ENCODE results near the gene TRIM72. TPM values are rescaled to one million over a fixed set of nuclear protein-coding genes. Genes with fewer than 3 reads are reported as not detected.
A peak's percentile ranks its signal among the peaks of the same experiment; 100 is the strongest.

Gene TRIM72
- total and polyA plus RNA-seq, 9 of the 15 experiments (the other 6 are each of a cell fraction or from before 2014, with no cell fraction given): under 0.01 TPM; not detected in 8

- no peak for TF ChIP-seq PREB (CRISPR knock-in tag; IDR thresholded peaks at IDR 0.05)
- TF ChIP-seq ATF7 (IDR thresholded peaks at IDR 0.05): no peak
Observed at GRCh38 chr16:31221357-31222160, 7.6 kb downstream of the TRIM72 start (continued).

GRCh38 chr16:31223044-31223443 lies 9.1 kb downstream of the TRIM72 start:
- FAIRE-seq: no peak
- CTCF ChIA-PET (ENCODE audit: low intra/inter-chr PET ratio): no interaction called here
- WGBS (ENCODE audit: insufficient coverage, low coverage, missing lambda C conversion rate): 72% methylated on average over 5 of the region's 5 CpGs
- Histone ChIP-seq H3K9me1 (ENCODE audit: control insufficient read depth, insufficient read depth, low read length) (no peaks in the 10 kb centered on the region), H4K20me1 (replicated peaks; ENCODE audit: control insufficient read depth, insufficient read depth, low read length) (no peaks in the 10 kb centered on the region), H3K79me2 (ENCODE audit: control insufficient read depth, insufficient read depth, low read length) (no peaks in the 10 kb centered on the region), H3K27ac (ENCODE audit: extremely low read depth, low read depth, low read length) (no peak overlapping the region), H3K36me3 (ENCODE audit: control insufficient read depth, insufficient read depth, low read length) (no peaks in the 10 kb centered on the region), H3K27me3 (ENCODE audit: control insufficient read depth in 2 of 2, insufficient read depth in 2 of 2, low read length in 2 of 2) (no peaks in the 10 kb centered on the region), H3K4me1 (replicated peaks in 1 of 2; ENCODE audit: control insufficient read depth in 2 of 2, insufficient read depth in 2 of 2, low read length in 2 of 2) (peaks cover 3 to 29% of the 10 kb centered on the region in 2 experiments; a peak in 3 of 5 replicates), H2AFZ (ENCODE audit: low read depth, low read length) (no peak overlapping the region), H3K4me3 (no peak overlapping the region), H3K4me2 (ENCODE audit: insufficient read depth, low read length) (no peak overlapping the region), H3K9me3 (replicated peaks; ENCODE audit: control insufficient read depth, insufficient read depth, low read depth, low read length) (no peaks in the 10 kb centered on the region), H3K9ac (ENCODE audit: insufficient read depth in 1 of 2, low read depth in 2 of 2, low read length in 2 of 2) (peak overlapping the region in 1 of 2 experiments; percentile 64; a peak in 2 of 4 replicates)
- DNase-seq (ENCODE audit: extremely low read depth in 1 of 4, low spot score in 3 of 4): peak in 1 of 4 experiments; percentile 11
- intact Hi-C loops (cut with micrococcal nuclease) (no loop called here), in situ Hi-C loops (cut with MboI) (no loop called here)
- BruUV-seq (replicated peaks): no TSS peak
- TF ChIP-seq ZBTB33 (CRISPR knock-in tag; IDR thresholded peaks at IDR 0.05) (0 out of 2 replicates have a peak, but pooled peaks have one; percentile 22), THAP12 (CRISPR knock-in tag; IDR thresholded peaks at IDR 0.05) (no peak)
- POLR2A ChIA-PET: no interaction called here
- no peak for ATAC-seq

Measured in K562 (cell line).